ENCODE data around the gene LAMA1.

The LAMA1 gene

DNA sequence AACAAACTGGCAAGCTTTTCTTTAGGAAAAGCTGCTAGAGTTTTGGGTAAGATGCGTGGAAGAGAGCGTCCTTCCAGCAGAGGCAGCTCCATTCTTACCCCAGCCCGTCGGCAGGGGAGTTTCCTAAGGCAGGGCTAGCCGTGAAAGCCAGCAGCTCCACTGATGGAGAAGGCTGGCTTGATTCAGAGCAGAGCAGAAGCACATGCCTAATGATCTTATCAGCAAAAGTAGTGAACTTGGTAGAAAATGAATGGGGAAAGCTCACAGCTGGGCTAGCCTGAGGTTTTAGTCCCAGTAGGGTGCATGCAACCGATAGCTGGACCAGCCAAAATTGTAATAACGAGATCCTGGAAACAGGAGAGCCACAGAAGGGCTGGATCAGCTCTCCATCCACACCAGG lies 20.8 kb downstream of the LAMA1 start:
- Histone ChIP-seq H3K27me3 (ENCODE audit: control insufficient read depth, insufficient read depth, low read length) (no peaks in the 10 kb centered on the region), H3K9ac (ENCODE audit: low read length) (no peak overlapping the region), H3K36me3 (ENCODE audit: control insufficient read depth, insufficient read depth, low read length) (no peaks in the 10 kb centered on the region), H3K27ac (ENCODE audit: low read depth, low read length) (no peak overlapping the region), H3K4me1 (ENCODE audit: control insufficient read depth, insufficient read depth, low read length) (no peaks in the 10 kb centered on the region), H3K4me3 (ENCODE audit: low read length) (no peak overlapping the region)

DNA sequence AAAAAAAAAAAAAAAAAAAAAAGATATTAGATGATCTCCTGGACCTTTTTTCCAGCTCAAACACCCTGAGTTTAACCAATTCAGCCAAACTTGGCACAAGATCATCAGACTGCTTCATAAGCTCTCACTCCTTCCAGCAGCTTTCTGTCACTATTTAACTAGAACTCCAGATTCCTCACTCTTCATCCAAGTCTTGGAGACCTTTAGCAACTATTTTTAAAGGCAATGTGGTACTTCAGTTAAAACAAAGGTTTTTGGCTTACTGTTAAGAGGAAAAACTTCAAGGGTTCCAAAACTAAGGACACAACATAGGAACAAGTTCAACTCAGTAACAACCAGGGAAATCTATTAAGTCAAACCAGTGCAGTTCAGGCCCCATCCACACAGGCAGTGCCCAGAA lies 23.2 kb downstream of the LAMA1 start:
- Histone ChIP-seq H3K4me3 (ENCODE audit: low read length) (no peak overlapping the region), H3K27ac (ENCODE audit: low read depth, low read length) (no peak overlapping the region), H3K36me3 (ENCODE audit: control insufficient read depth, insufficient read depth, low read length) (no peaks in the 10 kb centered on the region), H3K9ac (ENCODE audit: low read length) (no peak overlapping the region), H3K4me1 (ENCODE audit: control insufficient read depth, insufficient read depth, low read length) (no peaks in the 10 kb centered on the region), H3K27me3 (ENCODE audit: control insufficient read depth, insufficient read depth, low read length) (no peaks in the 10 kb centered on the region)

DNA sequence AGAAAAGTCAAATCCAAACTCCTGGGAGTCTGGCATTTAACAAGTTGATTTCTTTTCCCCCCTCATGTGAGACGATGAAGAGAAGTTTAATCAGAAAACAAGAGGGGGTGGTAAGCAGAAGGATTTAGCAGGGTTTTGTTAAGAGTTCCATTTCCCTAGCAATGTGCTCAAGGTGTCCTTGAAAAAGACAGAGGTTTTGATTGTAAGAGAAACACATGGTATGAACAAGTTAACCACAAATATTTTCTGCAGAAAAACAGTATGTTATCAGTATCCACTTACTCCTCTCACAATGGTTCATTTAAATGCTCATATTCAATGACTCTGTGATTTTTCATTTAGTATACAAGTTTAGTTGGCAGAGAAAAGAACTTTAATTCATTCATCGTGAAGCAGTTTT lies 26.8 kb downstream of the LAMA1 start:
- no peaks in the 10 kb centered on the region for H3K36me3 ChIP-seq (ENCODE audit: control insufficient read depth, insufficient read depth, low read length)

DNA sequence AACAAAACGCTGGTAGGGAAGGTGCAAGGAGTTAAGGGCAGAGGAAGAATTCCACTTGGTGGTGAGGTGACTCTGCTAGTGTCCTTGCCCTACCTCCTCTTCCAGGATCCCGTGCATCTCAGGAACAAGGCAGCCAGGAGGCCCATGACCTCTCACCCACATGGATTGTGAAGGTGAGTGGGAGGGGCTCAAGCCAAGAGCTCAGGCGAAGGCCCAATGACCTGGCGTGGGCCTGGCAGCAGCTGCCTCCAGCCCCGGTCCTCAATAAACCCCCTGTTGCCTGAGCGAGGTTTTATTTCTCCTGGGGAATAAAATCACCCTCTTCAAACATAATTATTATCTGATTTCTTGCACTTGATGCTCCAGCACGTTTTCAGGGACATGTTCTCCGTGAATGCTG lies 28.2 kb downstream of the LAMA1 start:
- H3K36me3 ChIP-seq (ENCODE audit: control insufficient read depth, insufficient read depth, low read length): no peaks in the 10 kb centered on the region
- no peak overlapping the region for H3K27ac ChIP-seq (ENCODE audit: low read depth, low read length)
- H3K27me3 ChIP-seq (ENCODE audit: control insufficient read depth, insufficient read depth, low read length): no peaks in the 10 kb centered on the region
- H3K4me3 ChIP-seq (ENCODE audit: low read length): no peak overlapping the region
- H3K9ac ChIP-seq (ENCODE audit: low read length): no peak overlapping the region
- H3K4me1 ChIP-seq (ENCODE audit: control insufficient read depth, insufficient read depth, low read length): peaks cover 5% of the 10 kb centered on the region

More for the DNA sequence above, 26.8 kb downstream of the LAMA1 start:
- no peak overlapping the region for H3K27ac ChIP-seq (ENCODE audit: low read depth, low read length)
- no peak overlapping the region for H3K4me3 ChIP-seq (ENCODE audit: low read length)
- H3K4me1 ChIP-seq (ENCODE audit: control insufficient read depth, insufficient read depth, low read length): no peaks in the 10 kb centered on the region
- no peak overlapping the region for H3K9ac ChIP-seq (ENCODE audit: low read length)
- H3K27me3 ChIP-seq (ENCODE audit: control insufficient read depth, insufficient read depth, low read length): no peaks in the 10 kb centered on the region

DNA sequence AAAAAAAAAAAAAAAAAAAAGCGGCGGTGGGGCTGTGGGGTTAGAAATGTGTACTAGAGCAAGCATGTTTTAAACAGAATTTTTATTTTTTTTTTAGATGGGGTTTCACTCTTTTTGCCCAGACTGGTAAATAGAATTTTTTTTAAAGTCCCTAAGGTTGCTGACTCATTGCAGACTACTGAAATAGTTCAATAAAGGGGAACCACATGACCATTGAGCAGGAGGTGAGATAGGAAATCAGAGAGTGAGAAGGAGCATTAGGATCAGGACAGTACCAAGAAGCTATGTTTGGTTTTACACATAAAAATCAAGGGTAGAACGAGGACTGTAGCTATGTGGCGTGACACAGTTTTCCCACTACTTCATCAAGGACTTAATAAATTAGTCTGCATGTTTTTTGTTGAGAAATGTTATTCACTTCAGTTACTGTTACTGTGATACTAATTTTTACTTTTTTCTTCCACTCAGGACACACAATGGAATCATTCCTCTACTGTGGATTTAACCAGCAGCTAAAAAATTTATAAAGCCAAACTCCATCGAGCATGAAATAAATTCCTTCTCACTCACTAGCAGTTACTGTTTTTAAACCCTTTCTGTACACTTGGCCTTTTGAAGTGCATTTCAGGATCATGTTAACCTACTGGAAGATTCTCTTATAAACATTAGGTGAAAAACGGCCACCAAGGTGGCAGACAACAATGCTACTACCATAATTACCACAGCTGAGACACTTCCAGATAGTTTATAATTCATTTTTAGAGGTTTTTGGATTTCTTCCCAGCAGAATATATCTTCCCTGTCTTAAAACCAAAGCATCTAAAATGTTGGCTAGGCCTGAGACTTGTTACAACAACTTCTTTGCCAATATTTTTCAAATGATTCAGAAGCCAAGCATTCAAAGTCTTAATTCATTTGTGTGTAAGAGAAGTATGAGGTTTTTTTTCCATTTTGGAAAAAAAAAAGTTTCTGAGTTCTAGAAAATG lies 33.2 kb downstream of the LAMA1 start:
- H3K27ac ChIP-seq (ENCODE audit: low read depth, low read length): peak overlapping the region; percentile 14
- H3K4me1 ChIP-seq (ENCODE audit: control insufficient read depth, insufficient read depth, low read length): peaks cover 5% of the 10 kb centered on the region
- H3K9ac ChIP-seq (ENCODE audit: low read length): no peak overlapping the region
- no peaks in the 10 kb centered on the region for H3K27me3 ChIP-seq (ENCODE audit: control insufficient read depth, insufficient read depth, low read length)
- H3K36me3 ChIP-seq (ENCODE audit: control insufficient read depth, insufficient read depth, low read length): no peaks in the 10 kb centered on the region
- no peak overlapping the region for H3K4me3 ChIP-seq (ENCODE audit: low read length)

DNA sequence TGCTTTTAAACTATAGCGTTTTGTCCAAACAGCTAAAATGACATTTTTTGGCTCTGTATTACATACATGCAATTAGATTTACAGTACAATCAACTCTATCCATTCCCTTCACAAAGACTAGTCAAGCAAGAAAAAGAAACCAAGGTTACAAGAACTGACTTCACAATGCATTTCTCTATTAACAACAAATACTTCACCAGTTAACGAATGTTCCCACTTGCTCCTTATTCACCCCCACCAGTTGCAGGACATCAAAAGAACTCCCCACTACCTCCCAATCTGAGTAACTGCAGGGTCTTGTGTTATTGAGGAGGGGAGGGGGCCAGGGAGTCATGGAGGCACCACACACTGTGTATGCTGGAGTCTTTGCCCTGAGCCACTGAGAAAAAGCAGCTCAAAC lies 34.9 kb downstream of the LAMA1 start:
- no peaks in the 10 kb centered on the region for H3K36me3 ChIP-seq (ENCODE audit: control insufficient read depth, insufficient read depth, low read length)
- no peak overlapping the region for H3K4me3 ChIP-seq (ENCODE audit: low read length)
- H3K9ac ChIP-seq (ENCODE audit: low read length): no peak overlapping the region
- no peaks in the 10 kb centered on the region for H3K27me3 ChIP-seq (ENCODE audit: control insufficient read depth, insufficient read depth, low read length)
- peaks cover 5% of the 10 kb centered on the region for H3K4me1 ChIP-seq (ENCODE audit: control insufficient read depth, insufficient read depth, low read length)
- no peak overlapping the region for H3K27ac ChIP-seq (ENCODE audit: low read depth, low read length)

DNA sequence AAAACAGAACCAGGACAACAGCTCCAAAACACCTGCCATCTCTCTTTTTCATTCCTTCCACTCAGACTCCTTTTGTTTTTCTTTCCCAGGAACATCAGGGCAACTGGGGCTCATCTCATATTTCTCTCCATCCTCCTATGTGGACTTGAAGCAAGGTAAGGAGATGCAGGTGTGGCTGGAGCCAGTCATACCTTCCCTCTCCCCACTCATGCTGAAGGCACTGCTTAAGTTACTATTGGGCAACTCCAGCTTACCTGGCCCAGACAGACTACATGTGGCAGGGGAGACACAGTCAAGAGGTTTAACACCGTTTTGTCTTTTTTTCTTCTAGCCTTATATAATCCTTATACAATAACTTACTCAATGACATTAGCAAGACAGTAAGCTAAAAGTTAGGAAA lies 38.4 kb downstream of the LAMA1 start:
- Histone ChIP-seq H3K4me1 (ENCODE audit: control insufficient read depth, insufficient read depth, low read length) (no peaks in the 10 kb centered on the region), H3K9ac (ENCODE audit: low read length) (no peak overlapping the region), H3K36me3 (ENCODE audit: control insufficient read depth, insufficient read depth, low read length) (no peaks in the 10 kb centered on the region), H3K27me3 (ENCODE audit: control insufficient read depth, insufficient read depth, low read length) (no peaks in the 10 kb centered on the region), H3K27ac (ENCODE audit: low read depth, low read length) (no peak overlapping the region), H3K4me3 (ENCODE audit: low read length) (no peak overlapping the region)

DNA sequence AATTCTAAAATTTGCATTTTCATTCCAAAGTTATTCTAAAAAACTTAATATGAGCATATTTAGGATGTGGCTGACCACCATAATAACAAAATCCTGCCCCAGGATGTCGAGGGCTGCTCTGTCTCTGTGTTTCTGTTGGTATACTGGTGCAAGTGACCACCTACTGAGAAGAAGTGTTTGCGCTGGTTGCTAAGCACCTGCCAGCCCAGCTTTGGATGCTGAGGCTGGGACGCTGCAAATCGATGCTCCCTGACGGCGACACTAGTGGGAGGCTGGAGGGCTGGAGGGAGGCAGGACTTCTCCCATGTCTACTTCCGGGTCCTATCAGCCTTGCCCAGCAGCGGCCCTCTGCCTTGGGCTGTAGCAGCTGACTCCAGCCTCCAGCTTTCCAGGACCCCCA lies 45.0 kb downstream of the LAMA1 start:
- H3K27me3 ChIP-seq (ENCODE audit: control insufficient read depth, insufficient read depth, low read length): no peaks in the 10 kb centered on the region
- no peaks in the 10 kb centered on the region for H3K36me3 ChIP-seq (ENCODE audit: control insufficient read depth, insufficient read depth, low read length)
- H3K27ac ChIP-seq (ENCODE audit: low read depth, low read length): no peak overlapping the region
- H3K4me1 ChIP-seq (ENCODE audit: control insufficient read depth, insufficient read depth, low read length): no peaks in the 10 kb centered on the region
- H3K4me3 ChIP-seq (ENCODE audit: low read length): no peak overlapping the region
- no peak overlapping the region for H3K9ac ChIP-seq (ENCODE audit: low read length)

DNA sequence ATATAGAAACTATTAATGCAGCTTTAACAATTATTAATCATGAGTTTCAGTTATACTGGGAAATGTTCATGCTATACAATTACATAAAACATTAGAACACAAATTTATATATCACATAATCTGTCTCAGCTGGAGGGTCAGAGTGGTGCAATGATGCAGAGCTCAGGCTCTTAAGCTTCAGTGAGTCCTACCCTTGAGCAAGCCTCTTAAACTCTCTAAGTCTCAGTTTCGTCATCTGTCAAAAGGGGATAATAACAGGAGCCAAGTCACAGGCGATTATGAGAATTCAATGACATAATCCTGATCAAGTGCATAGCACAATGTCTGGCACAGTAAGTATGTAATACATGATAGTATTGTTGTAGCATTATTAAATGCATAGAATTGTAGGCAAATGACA lies 46.0 kb downstream of the LAMA1 start:
- H3K36me3 ChIP-seq (ENCODE audit: control insufficient read depth, insufficient read depth, low read length): no peaks in the 10 kb centered on the region
- no peaks in the 10 kb centered on the region for H3K27me3 ChIP-seq (ENCODE audit: control insufficient read depth, insufficient read depth, low read length)
- H3K4me1 ChIP-seq (ENCODE audit: control insufficient read depth, insufficient read depth, low read length): no peaks in the 10 kb centered on the region
- H3K27ac ChIP-seq (ENCODE audit: low read depth, low read length): no peak overlapping the region
- H3K9ac ChIP-seq (ENCODE audit: low read length): no peak overlapping the region
- H3K4me3 ChIP-seq (ENCODE audit: low read length): no peak overlapping the region

DNA sequence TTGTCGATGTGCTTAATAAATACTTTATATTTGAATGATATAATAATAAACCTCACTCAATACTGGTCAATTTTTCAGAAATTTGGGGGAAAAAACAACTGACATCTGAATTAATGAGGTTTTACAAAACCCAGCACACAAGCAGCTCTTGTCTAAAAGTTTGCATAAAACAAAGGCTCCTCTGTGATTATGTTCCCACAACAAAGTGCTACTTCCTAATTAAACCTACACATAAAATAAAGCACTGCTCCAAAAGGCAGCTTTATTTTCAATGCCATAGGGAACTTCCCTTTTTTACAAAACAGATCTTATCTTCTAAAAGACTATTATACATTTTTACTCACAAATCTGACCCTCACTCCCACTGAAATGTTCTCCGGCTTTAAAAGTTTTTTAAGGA lies 47.1 kb downstream of the LAMA1 start:
- Histone ChIP-seq H3K4me1 (ENCODE audit: control insufficient read depth, insufficient read depth, low read length) (no peaks in the 10 kb centered on the region), H3K36me3 (ENCODE audit: control insufficient read depth, insufficient read depth, low read length) (no peaks in the 10 kb centered on the region), H3K27ac (ENCODE audit: low read depth, low read length) (no peak overlapping the region), H3K4me3 (ENCODE audit: low read length) (no peak overlapping the region), H3K27me3 (ENCODE audit: control insufficient read depth, insufficient read depth, low read length) (no peaks in the 10 kb centered on the region), H3K9ac (ENCODE audit: low read length) (no peak overlapping the region)

DNA sequence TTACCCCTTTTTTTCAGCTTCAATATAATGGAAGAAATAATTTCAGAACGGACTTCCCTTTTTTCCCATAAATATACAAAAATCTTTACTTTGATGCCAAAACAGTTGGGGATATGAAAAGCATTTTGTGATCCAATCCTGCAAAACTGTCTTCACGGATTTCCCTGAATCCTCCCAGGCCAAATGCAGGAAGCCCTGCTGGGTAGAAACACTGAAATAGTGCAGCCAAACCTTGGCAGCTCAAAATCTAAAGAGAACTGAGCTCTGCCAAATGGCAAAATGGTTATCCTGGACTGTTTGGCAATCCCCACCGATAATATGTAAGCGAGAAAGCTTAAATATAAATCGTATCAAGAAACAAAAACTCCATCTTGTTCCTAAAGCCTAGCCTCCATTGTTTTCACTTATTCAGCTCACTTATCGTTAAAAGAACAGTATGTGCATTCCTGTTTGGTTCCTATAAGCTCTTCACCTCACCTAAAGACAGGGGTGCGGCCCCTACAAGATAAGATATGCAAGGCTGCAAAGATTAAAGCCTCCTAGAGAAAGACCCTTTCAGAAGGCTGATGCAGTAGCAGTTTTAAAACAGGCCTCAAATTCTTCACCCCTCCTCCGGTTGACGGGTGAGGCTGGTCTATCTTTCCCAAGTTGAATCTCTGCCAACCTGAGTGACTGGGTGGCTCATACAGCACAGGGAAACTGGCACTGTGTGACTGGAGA lies 48.6 kb downstream of the LAMA1 start:
- Histone ChIP-seq H3K27me3 (ENCODE audit: control insufficient read depth, insufficient read depth, low read length) (no peaks in the 10 kb centered on the region), H3K4me3 (ENCODE audit: low read length) (no peak overlapping the region), H3K36me3 (ENCODE audit: control insufficient read depth, insufficient read depth, low read length) (no peaks in the 10 kb centered on the region), H3K27ac (ENCODE audit: low read depth, low read length) (no peak overlapping the region), H3K4me1 (ENCODE audit: control insufficient read depth, insufficient read depth, low read length) (no peaks in the 10 kb centered on the region), H3K9ac (ENCODE audit: low read length) (no peak overlapping the region)

DNA sequence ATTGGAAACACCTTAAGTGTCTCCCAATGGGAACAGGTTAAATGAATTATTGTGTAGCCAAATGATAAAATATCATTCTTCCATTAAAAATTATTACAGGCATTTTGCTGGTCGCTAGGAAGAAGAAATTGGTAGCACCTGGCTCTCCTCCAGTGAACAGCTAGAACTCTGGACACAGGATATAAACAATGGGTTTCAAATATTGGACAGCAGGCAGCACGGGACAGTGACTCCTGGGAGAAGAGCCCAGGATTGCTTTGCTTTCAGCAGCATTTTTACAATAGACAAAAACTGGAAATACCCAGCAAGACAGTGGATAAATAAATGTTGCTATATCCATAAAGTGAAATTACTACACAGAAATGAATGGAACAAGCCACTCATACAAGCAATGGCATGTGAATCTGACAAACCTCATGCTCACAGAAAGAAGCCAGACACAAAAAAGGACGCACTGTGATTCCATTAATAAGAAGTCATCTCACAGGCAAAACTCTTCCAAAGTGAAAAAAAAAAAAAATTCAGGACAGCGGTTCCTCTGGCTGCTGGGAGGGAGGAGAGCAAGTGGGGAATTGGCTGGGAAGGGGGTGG lies 50.5 kb downstream of the LAMA1 start:
- no peaks in the 10 kb centered on the region for H3K4me1 ChIP-seq (ENCODE audit: control insufficient read depth, insufficient read depth, low read length)
- H3K27ac ChIP-seq (ENCODE audit: low read depth, low read length): no peak overlapping the region
- no peak overlapping the region for H3K9ac ChIP-seq (ENCODE audit: low read length)
- H3K36me3 ChIP-seq (ENCODE audit: control insufficient read depth, insufficient read depth, low read length): no peaks in the 10 kb centered on the region
- no peaks in the 10 kb centered on the region for H3K27me3 ChIP-seq (ENCODE audit: control insufficient read depth, insufficient read depth, low read length)
- H3K4me3 ChIP-seq (ENCODE audit: low read length): no peak overlapping the region

Measured in rectal smooth muscle tissue (tissue), 1 donor.